ENCODE data around the gene PTPRD. TPM values are rescaled to one million over a fixed set of nuclear protein-coding genes. Genes with fewer than 3 reads are reported as not detected.

The PTPRD gene
- total RNA-seq, 2 experiments from 2014 or later, result 0.10 TPM; not detected in 1

GRCh38 chr9:9847750-9848149 is 765.1 kb downstream of the PTPRD start:
- ChIA-PET CTCF (no interaction called here), POLR2A (no interaction called here)

GRCh38 chr9:9846557-9846956 is 766.2 kb downstream of the PTPRD start:
- H3K4me1 Mint-ChIP-seq (ENCODE audit: low read depth), result no peaks in the 10 kb centered on the region
- no peaks in the 10 kb centered on the region for H3K36me3 Mint-ChIP-seq
- H3K4me3 Mint-ChIP-seq, result no peak overlapping the region
- peaks cover 2% of the 10 kb centered on the region for H3K9me3 Mint-ChIP-seq
- ChIA-PET POLR2A (no interaction called here), CTCF (no interaction called here)
- H3K27ac Mint-ChIP-seq, result no peak overlapping the region
- no peak for DNase-seq
- intact Hi-C loops (cut with micrococcal nuclease), result no loop called here
- H3K27me3 Mint-ChIP-seq, result no peaks in the 10 kb centered on the region

More at GRCh38 chr9:9847750-9848149, 765.1 kb downstream of the PTPRD start:
- H3K36me3 Mint-ChIP-seq, result no peaks in the 10 kb centered on the region
- no peaks in the 10 kb centered on the region for H3K4me1 Mint-ChIP-seq (ENCODE audit: low read depth)
- no peak overlapping the region for H3K27ac Mint-ChIP-seq
- DNase-seq, result no peak
- H3K4me3 Mint-ChIP-seq, result no peak overlapping the region
- intact Hi-C loops (cut with micrococcal nuclease), result no loop called here
- H3K27me3 Mint-ChIP-seq, result no peaks in the 10 kb centered on the region
- peaks cover 2% of the 10 kb centered on the region for H3K9me3 Mint-ChIP-seq

DNA sequence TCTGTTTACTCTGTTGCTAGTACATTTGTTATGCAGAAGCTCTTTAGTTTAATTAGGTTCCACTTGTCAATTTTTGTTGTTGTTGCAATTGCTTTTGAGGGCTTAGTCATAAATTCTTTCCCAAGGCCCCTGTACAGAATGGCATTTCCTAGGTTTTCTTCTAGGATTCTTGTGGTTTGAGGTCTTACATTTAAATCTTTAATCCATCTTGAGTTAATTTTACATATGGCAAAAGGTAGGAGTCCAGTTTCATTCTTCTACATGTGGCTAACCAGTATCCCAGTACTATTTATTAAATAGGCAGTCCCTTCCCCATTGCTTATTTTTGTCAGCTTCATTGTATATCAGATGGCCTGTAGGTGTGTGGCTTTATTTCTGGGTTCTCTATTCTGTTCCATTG is 792.4 kb downstream of the PTPRD start:
- no peaks in the 10 kb centered on the region for H3K36me3 Mint-ChIP-seq
- intact Hi-C loops (cut with micrococcal nuclease), result no loop called here
- CTCF ChIA-PET, result no interaction called here
- no peak overlapping the region for H3K27ac Mint-ChIP-seq
- H3K4me1 Mint-ChIP-seq (ENCODE audit: low read depth), result no peaks in the 10 kb centered on the region
- H3K4me3 Mint-ChIP-seq, result no peak overlapping the region
- POLR2A ChIA-PET, result no interaction called here
- no peak for DNase-seq
- peaks cover 12% of the 10 kb centered on the region for H3K9me3 Mint-ChIP-seq
- no peaks in the 10 kb centered on the region for H3K27me3 Mint-ChIP-seq

- intact Hi-C loops (cut with micrococcal nuclease), result loop anchor here (10.0 kb wide), 1 partner anchor 45 kb away; no protein-coding TSS in a partner anchor
- no peaks in the 10 kb centered on the region for H3K36me3 Mint-ChIP-seq
- ChIA-PET POLR2A (no interaction called here), CTCF (no interaction called here)
- DNase-seq, result no peak
- H3K9me3 Mint-ChIP-seq, result peaks cover 12% of the 10 kb centered on the region
- H3K4me3 Mint-ChIP-seq, result no peak overlapping the region
- H3K27me3 Mint-ChIP-seq, result no peaks in the 10 kb centered on the region
- H3K27ac Mint-ChIP-seq, result no peak overlapping the region
- H3K4me1 Mint-ChIP-seq (ENCODE audit: low read depth), result no peaks in the 10 kb centered on the region
These were observed 792.9 kb downstream of the PTPRD start for GRCh38 chr9:9819886-9820285.

DNA sequence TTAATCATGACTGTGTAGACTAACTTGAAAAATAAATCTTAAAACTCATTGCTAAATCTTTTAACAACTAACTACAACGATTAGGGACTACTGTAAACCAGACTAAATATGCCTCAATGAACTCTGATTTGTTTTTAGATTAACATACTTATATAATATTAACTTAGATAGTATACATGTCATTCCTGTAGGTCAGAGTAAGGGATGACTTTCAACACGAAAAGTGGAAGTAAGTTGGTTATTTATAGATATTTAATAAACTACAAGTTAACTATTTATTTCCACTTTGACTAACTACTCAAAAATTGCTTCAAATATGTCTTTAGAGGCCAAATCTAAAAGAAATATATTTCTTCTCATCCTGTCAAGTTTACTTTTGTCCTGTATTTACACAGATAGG is 795.6 kb downstream of the PTPRD start:
- DNase-seq, result no peak
- ChIA-PET CTCF (no interaction called here), POLR2A (no interaction called here)
- Mint-ChIP-seq H3K36me3 (no peaks in the 10 kb centered on the region), H3K27me3 (no peaks in the 10 kb centered on the region), H3K4me1 (ENCODE audit: low read depth) (no peaks in the 10 kb centered on the region), H3K4me3 (no peak overlapping the region), H3K27ac (no peak overlapping the region), H3K9me3 (peaks cover 12% of the 10 kb centered on the region)
- intact Hi-C loops (cut with micrococcal nuclease), result loop anchor here (10.0 kb wide), 1 partner anchor 48 kb away; no protein-coding TSS in a partner anchor

DNA sequence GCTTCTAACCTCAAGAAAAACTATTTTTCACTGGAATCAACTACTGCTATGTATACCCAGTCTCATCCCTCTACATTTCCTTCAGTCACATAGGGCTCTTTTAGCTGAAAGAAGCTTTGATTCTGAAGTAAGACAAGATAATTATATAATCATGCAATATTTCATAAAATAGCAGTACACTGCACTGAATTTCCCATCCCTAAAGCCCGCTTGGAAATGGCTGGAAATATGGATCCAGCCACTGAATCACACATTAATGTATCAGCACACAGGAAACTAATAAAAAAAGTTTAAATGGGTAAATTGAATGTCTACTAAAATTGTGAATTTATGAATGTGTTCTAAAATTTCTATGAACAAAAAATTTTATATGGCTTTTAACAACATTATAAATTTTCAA is 808.7 kb downstream of the PTPRD start:
- CTCF ChIA-PET, result interaction anchor here (1.0 kb wide), 1 partner anchor 139 kb away, joined by 3 read pairs; no protein-coding TSS in a partner anchor
- no peak overlapping the region for H3K4me3 Mint-ChIP-seq
- POLR2A ChIA-PET, result no interaction called here
- no peaks in the 10 kb centered on the region for H3K27me3 Mint-ChIP-seq
- no peaks in the 10 kb centered on the region for H3K4me1 Mint-ChIP-seq (ENCODE audit: low read depth)
- intact Hi-C loops (cut with micrococcal nuclease), result no loop called here
- no peak overlapping the region for H3K27ac Mint-ChIP-seq
- DNase-seq, result no peak
- no peaks in the 10 kb centered on the region for H3K36me3 Mint-ChIP-seq
- H3K9me3 Mint-ChIP-seq, result no peaks in the 10 kb centered on the region

DNA sequence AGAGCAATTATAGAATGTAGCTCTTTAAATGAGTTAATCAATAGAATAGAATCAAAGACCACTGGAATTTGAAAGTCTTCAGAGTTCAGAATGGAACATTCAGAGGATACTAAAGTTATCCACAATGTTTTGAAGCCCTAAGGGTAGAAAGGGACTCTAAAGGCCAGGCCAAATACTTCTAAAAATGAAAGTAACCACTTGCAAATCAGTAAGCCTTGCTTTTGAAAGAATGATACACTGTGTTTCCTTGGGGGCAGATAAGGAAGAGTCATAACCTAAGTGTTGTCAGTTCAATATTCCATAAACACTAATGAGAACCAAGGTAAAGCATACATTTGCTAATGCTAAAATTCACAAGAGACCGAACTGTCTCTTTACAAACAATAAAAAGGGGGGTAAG is 813.5 kb downstream of the PTPRD start:
- no peak overlapping the region for H3K4me3 Mint-ChIP-seq
- intact Hi-C loops (cut with micrococcal nuclease), result loop anchor here (10.0 kb wide), 2 partner anchors 1384 to 1844 kb away; no protein-coding TSS in a partner anchor
- H3K4me1 Mint-ChIP-seq (ENCODE audit: low read depth), result no peaks in the 10 kb centered on the region
- no peak for DNase-seq
- no peak overlapping the region for H3K27ac Mint-ChIP-seq
- ChIA-PET CTCF (no interaction called here), POLR2A (no interaction called here)
- H3K9me3 Mint-ChIP-seq, result no peaks in the 10 kb centered on the region
- H3K36me3 Mint-ChIP-seq, result no peaks in the 10 kb centered on the region
- no peaks in the 10 kb centered on the region for H3K27me3 Mint-ChIP-seq

DNA sequence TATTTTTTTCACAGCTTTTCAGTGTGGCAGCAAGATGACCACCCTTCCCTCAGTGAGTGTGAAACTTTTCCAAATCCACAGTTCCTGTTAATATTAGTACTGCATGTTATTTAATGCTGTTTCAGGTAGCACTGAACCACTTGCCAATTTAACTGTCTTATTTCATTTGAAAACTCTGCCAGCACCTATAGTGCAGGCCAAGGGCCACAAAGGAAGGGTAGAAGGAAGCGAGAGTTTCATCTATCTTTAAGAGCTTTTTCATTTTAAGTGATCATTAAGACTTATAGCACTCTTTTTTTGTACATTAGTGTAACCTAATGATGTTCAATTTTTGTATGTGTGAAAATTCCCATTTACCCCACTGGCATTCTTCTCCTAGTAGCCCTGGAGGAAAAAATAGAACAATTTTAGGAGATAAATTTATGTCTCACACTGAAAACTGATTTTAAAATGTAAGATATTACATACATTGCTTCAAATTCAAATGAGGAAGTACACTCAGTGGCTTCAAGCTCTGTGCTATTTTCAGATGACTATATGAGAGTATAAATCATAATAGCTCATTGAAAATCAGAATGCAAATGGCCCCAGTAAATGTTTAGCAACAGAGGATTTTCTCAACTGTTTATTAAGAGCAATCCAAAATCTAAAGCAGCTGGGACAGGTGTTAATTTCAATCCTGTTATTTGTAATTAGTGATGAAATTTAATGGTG is 820.5 kb downstream of the PTPRD start:
- ChIA-PET POLR2A (no interaction called here), CTCF (interaction anchor here (1.0 kb wide), 1 partner anchor 9 kb away, joined by 3 read pairs; no protein-coding TSS in a partner anchor)
- Mint-ChIP-seq H3K4me1 (ENCODE audit: low read depth) (no peaks in the 10 kb centered on the region), H3K9me3 (no peaks in the 10 kb centered on the region), H3K27me3 (no peaks in the 10 kb centered on the region), H3K4me3 (no peak overlapping the region), H3K36me3 (no peaks in the 10 kb centered on the region), H3K27ac (no peak overlapping the region)
- intact Hi-C loops (cut with micrococcal nuclease), result loop anchor here (10.0 kb wide), 2 partner anchors 1378 to 1838 kb away; no protein-coding TSS in a partner anchor
- DNase-seq, result no peak

DNA sequence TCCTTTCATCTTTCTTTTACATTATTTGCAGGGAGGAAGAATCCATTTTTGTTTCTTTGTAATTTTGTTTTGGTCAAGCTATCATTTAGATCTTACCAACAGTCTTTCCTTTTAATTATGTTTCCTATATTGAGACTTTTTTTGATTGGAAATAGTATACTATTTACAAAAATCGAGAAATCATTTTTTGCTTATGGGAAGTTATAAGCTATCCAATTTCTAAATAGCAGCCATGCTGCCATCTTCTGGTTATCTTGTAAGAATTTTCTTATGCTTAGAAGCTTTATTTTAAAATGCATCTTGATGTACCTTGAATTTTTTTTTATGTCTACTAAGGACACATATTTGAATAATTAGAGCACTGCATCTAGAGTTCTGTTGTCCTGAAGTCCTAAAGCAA is 821.2 kb downstream of the PTPRD start:
- POLR2A ChIA-PET, result no interaction called here

GRCh38 chr9:9790216-9790872 is 822.5 kb downstream of the PTPRD start:
- no peak for DNase-seq
- ChIA-PET POLR2A (no interaction called here), CTCF (interaction anchor here (0.6 kb wide), 1 partner anchor 35 kb away, joined by 3 read pairs; no protein-coding TSS in a partner anchor)
- Mint-ChIP-seq H3K9me3 (no peaks in the 10 kb centered on the region), H3K27me3 (no peaks in the 10 kb centered on the region), H3K4me3 (no peak overlapping the region), H3K27ac (no peak overlapping the region), H3K4me1 (ENCODE audit: low read depth) (no peaks in the 10 kb centered on the region), H3K36me3 (no peaks in the 10 kb centered on the region)
- intact Hi-C loops (cut with micrococcal nuclease), result loop anchor here (1.0 to 10.0 kb wide), 3 partner anchors 184 to 1836 kb away; no protein-coding TSS in a partner anchor

More for the DNA sequence above, 821.2 kb downstream of the PTPRD start:
- no peak overlapping the region for H3K27ac Mint-ChIP-seq
- H3K4me1 Mint-ChIP-seq (ENCODE audit: low read depth), result no peaks in the 10 kb centered on the region
- H3K4me3 Mint-ChIP-seq, result no peak overlapping the region
- CTCF ChIA-PET, result interaction anchor here (0.6 kb wide), 1 partner anchor 1758 kb away, joined by 3 read pairs; no protein-coding TSS in a partner anchor
- DNase-seq, result no peak
- no peaks in the 10 kb centered on the region for H3K9me3 Mint-ChIP-seq
- H3K36me3 Mint-ChIP-seq, result no peaks in the 10 kb centered on the region
- H3K27me3 Mint-ChIP-seq, result no peaks in the 10 kb centered on the region
- intact Hi-C loops (cut with micrococcal nuclease), result loop anchor here (10.0 kb wide), 2 partner anchors 1377 to 1837 kb away; no protein-coding TSS in a partner anchor

GRCh38 chr9:9783711-9784110 is 829.1 kb downstream of the PTPRD start:
- intact Hi-C loops (cut with micrococcal nuclease), result no loop called here
- Mint-ChIP-seq H3K9me3 (no peaks in the 10 kb centered on the region), H3K27me3 (no peaks in the 10 kb centered on the region), H3K4me3 (no peak overlapping the region), H3K27ac (no peak overlapping the region), H3K4me1 (ENCODE audit: low read depth) (no peaks in the 10 kb centered on the region), H3K36me3 (no peaks in the 10 kb centered on the region)
- ChIA-PET CTCF (no interaction called here), POLR2A (no interaction called here)
- DNase-seq, result no peak

- no peaks in the 10 kb centered on the region for H3K36me3 Mint-ChIP-seq
- CTCF ChIA-PET, result no interaction called here
These were observed 829.6 kb downstream of the PTPRD start for GRCh38 chr9:9783211-9783610.

More at GRCh38 chr9:9783211-9783610, 829.6 kb downstream of the PTPRD start:
- no peak for DNase-seq
- intact Hi-C loops (cut with micrococcal nuclease), result no loop called here
- no peaks in the 10 kb centered on the region for H3K27me3 Mint-ChIP-seq
- no peaks in the 10 kb centered on the region for H3K4me1 Mint-ChIP-seq (ENCODE audit: low read depth)
- H3K4me3 Mint-ChIP-seq, result no peak overlapping the region
- no peaks in the 10 kb centered on the region for H3K9me3 Mint-ChIP-seq
- POLR2A ChIA-PET, result no interaction called here
- no peak overlapping the region for H3K27ac Mint-ChIP-seq
